ENCODE measurements around the gene PCDHB14.

PCDHB14 gene

GRCh38 chr5:141269195-141269594, 46.1 kb downstream of the PCDHB14 start:
- no peak for TF ChIP-seq CTCF (conservative IDR thresholded peaks at IDR 0.05)
- TF ChIP-seq ZFX (IDR thresholded peaks at IDR 0.05): no peak
- no peak overlapping the region for H3K27ac ChIP-seq

GRCh38 chr5:141272906-141273305, 49.8 kb downstream of the PCDHB14 start:
- H3K27ac ChIP-seq: no peak overlapping the region
- no peak for TF ChIP-seq ZFX (IDR thresholded peaks at IDR 0.05)
- peak; percentile 15 for TF ChIP-seq CTCF (conservative IDR thresholded peaks at IDR 0.05)

All from C4-2B (cell line).